IPS-20b (cell line): Measurements from ENCODE around the gene TBC1D5.
"Not testable (repeated sequence)": the region's sequence is repeated elsewhere in the genome, so short reads cannot be mapped to it uniquely, and the experiment has no call there.

Source experiments
- H3K27ac ChIP-seq: one replicate; pipeline ENCODE4 v1.5.1; 2013; ENCODE audit warnings: low read length
- H3K27me3 ChIP-seq: 2 replicates; pipeline ENCODE4 v1.6.1; 2013; ENCODE audit warnings: mild to moderate bottlenecking, low read length, inconsistent platforms; ENCODE audit not compliant: insufficient read depth
- H3K36me3 ChIP-seq: 2 replicates; pipeline ENCODE4 v1.6.1; 2013; ENCODE audit warnings: low read depth, mild to moderate bottlenecking, inconsistent platforms, low read length, moderate library complexity; ENCODE audit not compliant: insufficient read depth
- H3K4me1 ChIP-seq: 2 replicates; pipeline ENCODE4 v1.6.1; 2013; ENCODE audit warnings: mild to moderate bottlenecking, control low read depth, inconsistent platforms, low read length, moderate library complexity; ENCODE audit not compliant: insufficient read depth
- H3K4me3 ChIP-seq: 2 replicates; pipeline ENCODE4 v1.5.1; 2013; ENCODE audit warnings: mild to moderate bottlenecking, low read length, inconsistent platforms
- H3K9ac ChIP-seq: 2 replicates; pipeline ENCODE4 v1.6.1; 2013; ENCODE audit warnings: low read depth, mild to moderate bottlenecking, inconsistent platforms, low read length, moderate library complexity
- H3K9me3 ChIP-seq: 2 replicates; pipeline ENCODE4 v1.6.1; 2013; ENCODE audit warnings: mild to moderate bottlenecking, low read depth, low read length, inconsistent platforms; ENCODE audit not compliant: insufficient read depth

The TBC1D5 gene

GRCh38 chr3:17733768-17734167 is 8.7 kb downstream of the TBC1D5 start:
- Histone ChIP-seq H3K27ac (no peak overlapping the region), H3K9me3 (no peaks in the 10 kb centered on the region), H3K9ac (no peak overlapping the region), H3K27me3 (no peaks in the 10 kb centered on the region), H3K4me3 (no peak overlapping the region), H3K4me1 (no peaks in the 10 kb centered on the region), H3K36me3 (no peaks in the 10 kb centered on the region)

- Histone ChIP-seq H3K27ac (no peak overlapping the region), H3K4me1 (no peaks in the 10 kb centered on the region), H3K9ac (no peak overlapping the region), H3K27me3 (no peaks in the 10 kb centered on the region), H3K36me3 (no peaks in the 10 kb centered on the region), H3K9me3 (no peaks in the 10 kb centered on the region), H3K4me3 (no peak overlapping the region)
Observed at GRCh38 chr3:17733215-17733614, 9.2 kb downstream of the TBC1D5 start.

- Histone ChIP-seq H3K9me3 (no peaks in the 10 kb centered on the region), H3K4me3 (no peak overlapping the region), H3K27me3 (no peaks in the 10 kb centered on the region), H3K27ac (no peak overlapping the region), H3K36me3 (no peaks in the 10 kb centered on the region), H3K9ac (no peak overlapping the region), H3K4me1 (no peaks in the 10 kb centered on the region)
Observed at GRCh38 chr3:17730318-17730967, 12.0 kb downstream of the TBC1D5 start.

GRCh38 chr3:17726313-17726712 is 16.1 kb downstream of the TBC1D5 start:
- H3K36me3 ChIP-seq: no peaks in the 10 kb centered on the region
- no peaks in the 10 kb centered on the region for H3K27me3 ChIP-seq
- H3K4me1 ChIP-seq: no peaks in the 10 kb centered on the region
- H3K4me3 ChIP-seq: no peak overlapping the region
- H3K9ac ChIP-seq: no peak overlapping the region
- no peak overlapping the region for H3K27ac ChIP-seq
- H3K9me3 ChIP-seq: no peaks in the 10 kb centered on the region

GRCh38 chr3:17725844-17726243 is 16.6 kb downstream of the TBC1D5 start:
- not testable (repeated sequence) for H3K9ac ChIP-seq, H3K9me3 ChIP-seq, H3K36me3 ChIP-seq, H3K27me3 ChIP-seq, H3K4me1 ChIP-seq, H3K27ac ChIP-seq, H3K4me3 ChIP-seq

- H3K4me3 ChIP-seq: no peak overlapping the region
- H3K9ac ChIP-seq: no peak overlapping the region
- H3K27ac ChIP-seq: no peak overlapping the region
- H3K27me3 ChIP-seq: no peaks in the 10 kb centered on the region
- H3K4me1 ChIP-seq: no peaks in the 10 kb centered on the region; the same call in 1 of the 2 replicates
- H3K9me3 ChIP-seq: no peaks in the 10 kb centered on the region
- no peaks in the 10 kb centered on the region for H3K36me3 ChIP-seq
Observed at GRCh38 chr3:17724948-17725347, 17.5 kb downstream of the TBC1D5 start.

- H3K4me3 ChIP-seq: no peak overlapping the region
- no peak overlapping the region for H3K9ac ChIP-seq
- H3K27ac ChIP-seq: no peak overlapping the region
- no peaks in the 10 kb centered on the region; the same call in 1 of the 2 replicates for H3K4me1 ChIP-seq
- H3K36me3 ChIP-seq: no peaks in the 10 kb centered on the region
- no peaks in the 10 kb centered on the region for H3K9me3 ChIP-seq
- H3K27me3 ChIP-seq: no peaks in the 10 kb centered on the region
Observed at GRCh38 chr3:17724122-17724521, 18.3 kb downstream of the TBC1D5 start.

- peaks cover 16% of the 10 kb centered on the region for H3K9me3 ChIP-seq
- no peak overlapping the region for H3K27ac ChIP-seq
- peaks cover 17% of the 10 kb centered on the region for H3K36me3 ChIP-seq
- no peak overlapping the region for H3K9ac ChIP-seq
- H3K27me3 ChIP-seq: no peaks in the 10 kb centered on the region
- H3K4me3 ChIP-seq: no peak overlapping the region
- no peaks in the 10 kb centered on the region; the same call in 1 of the 2 replicates for H3K4me1 ChIP-seq
Observed at GRCh38 chr3:17717411-17717810, 25.0 kb downstream of the TBC1D5 start.

GRCh38 chr3:17714473-17714872 is 28.0 kb downstream of the TBC1D5 start:
- Histone ChIP-seq H3K4me1 (no peaks in the 10 kb centered on the region), H3K9me3 (peaks cover 16% of the 10 kb centered on the region), H3K4me3 (no peak overlapping the region), H3K27me3 (no peaks in the 10 kb centered on the region), H3K27ac (no peak overlapping the region), H3K9ac (no peak overlapping the region), H3K36me3 (peaks cover 17% of the 10 kb centered on the region)

GRCh38 chr3:17709236-17709810 is 33.1 kb downstream of the TBC1D5 start:
- Histone ChIP-seq H3K9ac (no peak overlapping the region), H3K4me3 (no peak overlapping the region), H3K27ac (no peak overlapping the region), H3K9me3 (peaks cover 5% of the 10 kb centered on the region; the same call in 1 of the 2 replicates), H3K27me3 (no peaks in the 10 kb centered on the region), H3K36me3 (peaks cover 5% of the 10 kb centered on the region), H3K4me1 (no peaks in the 10 kb centered on the region)

GRCh38 chr3:17707813-17708543 is 34.5 kb downstream of the TBC1D5 start:
- Histone ChIP-seq H3K4me1 (no peaks in the 10 kb centered on the region), H3K27me3 (no peaks in the 10 kb centered on the region), H3K27ac (no peak overlapping the region), H3K36me3 (no peaks in the 10 kb centered on the region), H3K9me3 (no peaks in the 10 kb centered on the region), H3K4me3 (no peak overlapping the region), H3K9ac (no peak overlapping the region)

GRCh38 chr3:17705991-17706390 is 36.4 kb downstream of the TBC1D5 start:
- not testable (repeated sequence) for H3K27me3 ChIP-seq, H3K9me3 ChIP-seq, H3K36me3 ChIP-seq, H3K4me1 ChIP-seq, H3K4me3 ChIP-seq, H3K27ac ChIP-seq, H3K9ac ChIP-seq
